ENCODE results near the gene INTS7.

DNA sequence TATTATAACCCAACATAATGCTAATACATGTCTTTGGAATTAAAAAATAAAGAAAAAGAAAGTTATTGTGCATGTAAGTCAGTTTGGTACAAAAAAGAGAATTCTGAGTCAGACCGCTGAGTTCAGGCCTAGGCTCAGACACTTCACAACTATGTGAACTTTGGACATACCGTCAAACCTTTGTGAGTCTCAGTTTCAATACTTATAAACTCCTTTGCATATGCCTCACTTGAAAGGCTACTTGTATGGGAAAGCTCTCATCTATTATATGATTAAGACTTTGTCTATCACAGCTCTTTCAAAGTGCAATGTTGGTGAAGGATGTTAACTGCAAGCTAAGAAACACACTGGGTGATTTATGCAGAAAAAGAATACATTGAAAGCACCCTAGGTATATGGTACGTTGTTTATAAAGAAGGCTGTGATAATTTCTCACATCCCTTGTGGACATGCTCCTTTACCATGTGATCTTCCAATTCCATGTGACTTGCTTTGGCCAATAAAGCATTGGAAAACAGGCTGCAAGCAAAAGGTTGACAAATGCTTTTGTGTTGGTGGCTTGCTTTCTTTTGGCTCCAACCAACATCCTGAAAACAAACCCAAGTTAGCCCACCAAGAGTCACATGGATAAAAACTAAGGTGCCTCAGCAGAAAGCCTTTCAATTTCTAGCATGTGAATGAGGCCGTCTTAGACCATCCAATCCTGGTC, 49.6 kb downstream of the INTS7 start:
- TF ChIP-seq, protein P1, sequence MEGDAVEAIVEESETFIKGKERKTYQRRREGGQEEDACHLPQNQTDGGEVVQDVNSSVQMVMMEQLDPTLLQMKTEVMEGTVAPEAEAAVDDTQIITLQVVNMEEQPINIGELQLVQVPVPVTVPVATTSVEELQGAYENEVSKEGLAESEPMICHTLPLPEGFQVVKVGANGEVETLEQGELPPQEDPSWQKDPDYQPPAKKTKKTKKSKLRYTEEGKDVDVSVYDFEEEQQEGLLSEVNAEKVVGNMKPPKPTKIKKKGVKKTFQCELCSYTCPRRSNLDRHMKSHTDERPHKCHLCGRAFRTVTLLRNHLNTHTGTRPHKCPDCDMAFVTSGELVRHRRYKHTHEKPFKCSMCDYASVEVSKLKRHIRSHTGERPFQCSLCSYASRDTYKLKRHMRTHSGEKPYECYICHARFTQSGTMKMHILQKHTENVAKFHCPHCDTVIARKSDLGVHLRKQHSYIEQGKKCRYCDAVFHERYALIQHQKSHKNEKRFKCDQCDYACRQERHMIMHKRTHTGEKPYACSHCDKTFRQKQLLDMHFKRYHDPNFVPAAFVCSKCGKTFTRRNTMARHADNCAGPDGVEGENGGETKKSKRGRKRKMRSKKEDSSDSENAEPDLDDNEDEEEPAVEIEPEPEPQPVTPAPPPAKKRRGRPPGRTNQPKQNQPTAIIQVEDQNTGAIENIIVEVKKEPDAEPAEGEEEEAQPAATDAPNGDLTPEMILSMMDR (IDR thresholded peaks at IDR 0.05) = no peak
- no peak for TF ChIP-seq ZFX (IDR thresholded peaks at IDR 0.05; ENCODE audit: borderline replicate concordance)
